A549 treated with dexamethasone at 1 μM for 4 hours (cell line): ENCODE results near the gene PRKAR2B. TPM values are rescaled to one million over a fixed set of nuclear protein-coding genes. Genes with fewer than 3 reads are reported as not detected.

Source experiments
- total RNA-seq: library from RNA; stranded (reverse); fragments of 200-300 nt; extraction: Qiagen RNA extraction; gene quantifications from 5 replicates; pipeline ENCODE4 v1.2.3, GENCODE V29; 2022

Gene PRKAR2B
- 2.4 to 2.8 TPM (median 2.7 TPM) in 5 replicates for total RNA-seq

DNA sequence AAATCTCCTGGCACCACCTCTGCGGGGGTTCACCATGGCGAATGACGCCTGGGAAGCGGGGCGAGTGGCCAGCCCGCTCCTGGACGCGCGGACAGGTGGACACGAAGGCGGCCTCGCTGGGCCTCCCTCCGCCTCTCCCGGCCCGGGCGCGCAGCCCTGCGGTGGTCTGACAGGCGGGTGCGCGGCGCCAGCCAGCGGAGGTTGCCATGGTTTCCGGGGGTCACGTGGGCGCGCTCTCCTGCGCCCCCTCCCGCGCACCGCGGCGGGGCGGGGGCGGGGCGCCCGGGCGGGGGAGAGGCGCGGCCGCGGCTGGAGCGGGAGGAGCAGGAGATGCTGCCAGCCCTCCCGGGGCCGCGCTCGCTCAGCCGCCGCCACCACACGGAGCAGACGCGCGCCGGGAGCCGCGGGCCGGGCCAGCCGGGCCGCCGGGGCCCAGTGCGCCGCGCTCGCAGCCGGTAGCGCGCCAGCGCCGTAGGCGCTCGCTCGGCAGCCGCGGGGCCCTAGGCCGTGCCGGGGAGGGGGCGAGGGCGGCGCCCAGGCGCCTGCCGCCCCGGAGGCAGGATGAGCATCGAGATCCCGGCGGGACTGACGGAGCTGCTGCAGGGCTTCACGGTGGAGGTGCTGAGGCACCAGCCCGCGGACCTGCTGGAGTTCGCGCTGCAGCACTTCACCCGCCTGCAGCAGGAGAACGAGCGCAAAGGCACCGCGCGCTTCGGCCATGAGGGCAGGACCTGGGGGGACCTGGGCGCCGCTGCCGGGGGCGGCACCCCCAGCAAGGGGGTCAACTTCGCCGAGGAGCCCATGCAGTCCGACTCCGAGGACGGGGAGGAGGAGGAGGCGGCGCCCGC, at the start of gene PRKAR2B:
TSS of gene PRKAR2B (plus strand) at position 359 of the 848 bp plus-strand sequence. CDS start at position 562, 203 bp downstream.

DNA sequence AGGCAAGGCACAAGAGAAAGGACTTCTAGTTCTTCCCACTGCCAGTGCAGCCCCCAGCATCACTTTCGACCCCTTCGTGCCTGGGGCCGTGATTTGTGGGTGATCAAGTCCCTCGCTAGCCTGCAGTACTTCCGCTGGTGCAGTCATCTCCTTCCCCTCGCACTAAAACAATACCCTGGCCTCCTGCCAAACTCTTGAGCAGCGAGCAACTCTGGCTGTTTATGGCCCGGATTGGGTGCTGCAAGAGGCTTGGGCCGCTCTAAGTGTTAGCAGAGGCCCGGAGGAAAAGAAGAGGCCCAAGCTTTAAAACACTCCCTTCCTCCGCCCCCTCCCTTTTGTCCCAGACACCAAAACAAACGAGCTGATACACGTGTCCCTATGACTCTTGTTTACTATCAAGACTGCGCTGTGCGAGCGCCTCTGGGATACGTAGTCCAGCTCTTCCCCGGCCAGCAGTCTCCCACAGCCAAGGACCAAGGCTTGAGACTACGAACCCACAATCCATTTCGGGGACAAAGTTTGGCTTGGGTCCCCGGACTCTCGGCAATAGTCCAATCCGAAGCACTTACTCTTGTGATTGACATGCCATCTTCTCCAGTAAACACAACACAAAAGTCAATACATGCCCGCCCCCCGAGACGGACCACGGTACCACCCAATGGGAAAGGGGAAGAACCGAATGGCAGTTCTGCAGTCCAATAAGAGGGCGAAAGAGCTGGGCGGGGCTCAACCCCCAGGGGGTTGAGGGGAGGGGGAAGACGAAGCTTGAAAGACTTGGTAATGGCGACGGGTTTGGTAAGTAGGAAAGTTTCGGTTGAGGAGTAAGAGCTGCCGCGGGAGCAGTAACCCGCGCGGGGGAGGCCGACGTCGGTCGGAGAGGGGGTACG, 124.0 kb downstream of the PRKAR2B start, which contains the start of gene HBP1:
TSS of gene HBP1 (plus strand) at position 771 of the 887 bp plus-strand sequence. CDS start 10,891 bp downstream, outside the sequence.

Other genes with a start within 250 kb of the PRKAR2B start
- gene PIK3CG, start 179.4 kb upstream of the PRKAR2B start, total RNA-seq, result not detected in 5 replicates
- 14.9 to 21.2 TPM (median 16.8 TPM) in 5 replicates for gene HBP1, start 124.3 kb downstream of the PRKAR2B start, total RNA-seq